Measurements from ENCODE around the gene MICU1. TPM values are rescaled to one million over a fixed set of nuclear protein-coding genes. Genes with fewer than 3 reads are reported as not detected.

Gene MICU1
- total and polyA plus RNA-seq, 10 of the 15 experiments (the other 5 are each of a cell fraction or from before 2014, with no cell fraction given): 18.2 to 36.4 (median 22.2) TPM

DNA sequence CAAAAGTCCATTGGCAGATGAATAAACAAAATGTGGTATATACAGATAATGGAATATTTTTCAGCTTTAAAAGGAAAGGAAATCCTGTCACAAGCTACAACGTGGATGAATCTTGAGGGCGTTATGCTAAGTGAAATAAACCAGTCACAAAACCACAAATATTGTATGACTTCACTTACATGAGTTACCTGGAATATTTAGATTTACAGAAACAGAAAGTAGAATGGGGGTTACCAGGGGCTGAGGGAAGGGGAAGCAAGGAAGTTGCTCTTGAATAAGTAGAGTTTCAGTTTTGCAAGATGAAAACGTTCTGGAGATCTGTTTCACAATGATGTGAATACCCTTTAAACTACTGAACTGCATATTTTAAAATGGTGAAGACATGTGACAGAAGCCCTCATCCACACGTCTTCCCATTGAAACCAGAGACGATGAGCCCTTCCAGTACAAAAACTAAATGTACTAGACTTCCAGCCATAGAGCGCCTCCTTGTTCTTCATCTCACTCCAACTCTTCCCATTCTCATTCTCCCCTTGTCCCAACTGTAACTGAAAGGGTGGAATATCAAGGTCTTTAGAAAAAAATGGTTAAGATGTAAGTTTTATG, 62.4 kb downstream of the MICU1 start (continued):
- TF ChIP-seq, protein P1, sequence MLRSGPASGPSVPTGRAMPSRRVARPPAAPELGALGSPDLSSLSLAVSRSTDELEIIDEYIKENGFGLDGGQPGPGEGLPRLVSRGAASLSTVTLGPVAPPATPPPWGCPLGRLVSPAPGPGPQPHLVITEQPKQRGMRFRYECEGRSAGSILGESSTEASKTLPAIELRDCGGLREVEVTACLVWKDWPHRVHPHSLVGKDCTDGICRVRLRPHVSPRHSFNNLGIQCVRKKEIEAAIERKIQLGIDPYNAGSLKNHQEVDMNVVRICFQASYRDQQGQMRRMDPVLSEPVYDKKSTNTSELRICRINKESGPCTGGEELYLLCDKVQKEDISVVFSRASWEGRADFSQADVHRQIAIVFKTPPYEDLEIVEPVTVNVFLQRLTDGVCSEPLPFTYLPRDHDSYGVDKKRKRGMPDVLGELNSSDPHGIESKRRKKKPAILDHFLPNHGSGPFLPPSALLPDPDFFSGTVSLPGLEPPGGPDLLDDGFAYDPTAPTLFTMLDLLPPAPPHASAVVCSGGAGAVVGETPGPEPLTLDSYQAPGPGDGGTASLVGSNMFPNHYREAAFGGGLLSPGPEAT (IDR thresholded peaks at IDR 0.05; ENCODE audit: low read depth): peak; percentile 84
- TF ChIP-seq RB1 (IDR thresholded peaks at IDR 0.05; ENCODE audit: borderline replicate concordance): no peak
- TF ChIP-seq POLR2AphosphoS5 (IDR thresholded peaks at IDR 0.05; ENCODE audit: low read length): no peak
- TF ChIP-seq CHD1 (IDR thresholded peaks at IDR 0.05; ENCODE audit: low read depth, low read length): no peak
- no peak for TF ChIP-seq SIX5 (IDR thresholded peaks at IDR 0.05; ENCODE audit: low read depth, low read length, severe bottlenecking)
- TF ChIP-seq YBX1 (IDR thresholded peaks at IDR 0.05): no peak
- peak; percentile 24; the same call in 1 of the 2 replicates for TF ChIP-seq CREB1 (IDR thresholded peaks at IDR 0.05; ENCODE audit: low read depth)
- TF ChIP-seq CBX5 (IDR thresholded peaks at IDR 0.05; ENCODE audit: low read depth): no peak
- peak; percentile 27; the same call in 1 of the 2 replicates for TF ChIP-seq ZBED1 (IDR thresholded peaks at IDR 0.05; ENCODE audit: borderline replicate concordance)
- no peak for TF ChIP-seq KLF5 (IDR thresholded peaks at IDR 0.05; ENCODE audit: partially characterized antibody)
- TF ChIP-seq, protein P2, sequence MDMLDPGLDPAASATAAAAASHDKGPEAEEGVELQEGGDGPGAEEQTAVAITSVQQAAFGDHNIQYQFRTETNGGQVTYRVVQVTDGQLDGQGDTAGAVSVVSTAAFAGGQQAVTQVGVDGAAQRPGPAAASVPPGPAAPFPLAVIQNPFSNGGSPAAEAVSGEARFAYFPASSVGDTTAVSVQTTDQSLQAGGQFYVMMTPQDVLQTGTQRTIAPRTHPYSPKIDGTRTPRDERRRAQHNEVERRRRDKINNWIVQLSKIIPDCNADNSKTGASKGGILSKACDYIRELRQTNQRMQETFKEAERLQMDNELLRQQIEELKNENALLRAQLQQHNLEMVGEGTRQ (IDR thresholded peaks at IDR 0.05; ENCODE audit: borderline replicate concordance, low read depth, low read length): no peak
- TF ChIP-seq CHD4 (IDR thresholded peaks at IDR 0.05): no peak
- TF ChIP-seq ZZZ3 (IDR thresholded peaks at IDR 0.05; ENCODE audit: control insufficient read depth, insufficient read length, low read depth): no peak
- TF ChIP-seq PAX8 (IDR thresholded peaks at IDR 0.05): no peak
- TF ChIP-seq RFX5 (IDR thresholded peaks at IDR 0.05; ENCODE audit: low read depth, low read length): no peak
- TF ChIP-seq, protein P3, sequence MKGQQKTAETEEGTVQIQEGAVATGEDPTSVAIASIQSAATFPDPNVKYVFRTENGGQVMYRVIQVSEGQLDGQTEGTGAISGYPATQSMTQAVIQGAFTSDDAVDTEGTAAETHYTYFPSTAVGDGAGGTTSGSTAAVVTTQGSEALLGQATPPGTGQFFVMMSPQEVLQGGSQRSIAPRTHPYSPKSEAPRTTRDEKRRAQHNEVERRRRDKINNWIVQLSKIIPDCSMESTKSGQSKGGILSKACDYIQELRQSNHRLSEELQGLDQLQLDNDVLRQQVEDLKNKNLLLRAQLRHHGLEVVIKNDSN (IDR thresholded peaks at IDR 0.05; ENCODE audit: borderline replicate concordance, extremely low read length, insufficient read depth, low read depth, low read length): no peak
- TF ChIP-seq, protein P4, sequence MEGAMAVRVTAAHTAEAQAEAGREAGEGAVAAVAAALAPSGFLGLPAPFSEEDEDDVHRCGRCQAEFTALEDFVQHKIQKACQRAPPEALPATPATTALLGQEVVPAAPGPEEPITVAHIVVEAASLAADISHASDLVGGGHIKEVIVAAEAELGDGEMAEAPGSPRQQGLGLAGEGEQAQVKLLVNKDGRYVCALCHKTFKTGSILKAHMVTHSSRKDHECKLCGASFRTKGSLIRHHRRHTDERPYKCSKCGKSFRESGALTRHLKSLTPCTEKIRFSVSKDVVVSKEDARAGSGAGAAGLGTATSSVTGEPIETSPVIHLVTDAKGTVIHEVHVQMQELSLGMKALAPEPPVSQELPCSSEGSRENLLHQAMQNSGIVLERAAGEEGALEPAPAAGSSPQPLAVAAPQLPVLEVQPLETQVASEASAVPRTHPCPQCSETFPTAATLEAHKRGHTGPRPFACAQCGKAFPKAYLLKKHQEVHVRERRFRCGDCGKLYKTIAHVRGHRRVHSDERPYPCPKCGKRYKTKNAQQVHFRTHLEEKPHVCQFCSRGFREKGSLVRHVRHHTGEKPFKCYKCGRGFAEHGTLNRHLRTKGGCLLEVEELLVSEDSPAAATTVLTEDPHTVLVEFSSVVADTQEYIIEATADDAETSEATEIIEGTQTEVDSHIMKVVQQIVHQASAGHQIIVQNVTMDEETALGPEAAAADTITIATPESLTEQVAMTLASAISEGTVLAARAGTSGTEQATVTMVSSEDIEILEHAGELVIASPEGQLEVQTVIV (IDR thresholded peaks at IDR 0.05; ENCODE audit: borderline replicate concordance, partially characterized antibody): no peak
- TF ChIP-seq NBN (IDR thresholded peaks at IDR 0.05): no peak
- no peak for TF ChIP-seq SUPT20H (IDR thresholded peaks at IDR 0.05; ENCODE audit: borderline replicate concordance, control insufficient read depth, low read depth, low read length)
- TF ChIP-seq IKZF2 (IDR thresholded peaks at IDR 0.05): peak; percentile 87 to 90
- no peak for TF ChIP-seq POLR2AphosphoS2 (IDR thresholded peaks at IDR 0.05; ENCODE audit: low read depth, low read length)
- TF ChIP-seq EZH2 (IDR thresholded peaks at IDR 0.05; ENCODE audit: borderline replicate concordance, control insufficient read depth, low read depth, low read length): no peak
- TF ChIP-seq, protein P5, sequence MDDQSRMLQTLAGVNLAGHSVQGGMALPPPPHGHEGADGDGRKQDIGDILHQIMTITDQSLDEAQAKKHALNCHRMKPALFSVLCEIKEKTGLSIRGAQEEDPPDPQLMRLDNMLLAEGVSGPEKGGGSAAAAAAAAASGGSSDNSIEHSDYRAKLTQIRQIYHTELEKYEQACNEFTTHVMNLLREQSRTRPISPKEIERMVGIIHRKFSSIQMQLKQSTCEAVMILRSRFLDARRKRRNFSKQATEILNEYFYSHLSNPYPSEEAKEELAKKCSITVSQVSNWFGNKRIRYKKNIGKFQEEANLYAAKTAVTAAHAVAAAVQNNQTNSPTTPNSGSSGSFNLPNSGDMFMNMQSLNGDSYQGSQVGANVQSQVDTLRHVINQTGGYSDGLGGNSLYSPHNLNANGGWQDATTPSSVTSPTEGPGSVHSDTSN (IDR thresholded peaks at IDR 0.05; ENCODE audit: insufficient replicate concordance, low read depth, low read length): no peak
- TF ChIP-seq NFYA (IDR thresholded peaks at IDR 0.05; ENCODE audit: borderline replicate concordance, low read depth, low read length): no peak
- TF ChIP-seq TBL1XR1 (IDR thresholded peaks at IDR 0.05; ENCODE audit: low read depth, low read length): no peak

Measured in GM12878 (cell line).